Small intestine (tissue), 7 donors: ENCODE measurements around the gene ANTXR1. TPM values are rescaled to one million over a fixed set of nuclear protein-coding genes. Genes with fewer than 3 reads are reported as not detected.

ENCODE experiments used
- DNase-seq, 2 donors: peaks; one replicate each; pipeline versions ENCODE4 v3.0.0 to v3.0.0-alpha.2; 2013
- FAIRE-seq: peaks from 2 replicates; lab custom pipeline; 2012; peaks lifted over from hg19 to GRCh38; lab: Jason Lieb, UNC
- H3K27ac ChIP-seq, 3 donors: one replicate each; pipeline ENCODE4 v1.5.1; 2013; ENCODE audit warnings: low read length in 2 of 3, mild to moderate bottlenecking in 2 of 3, control low read depth in 1 of 3, inconsistent platforms in 1 of 3, low read depth in 1 of 3, moderate library complexity in 1 of 3
- H3K27me3 ChIP-seq, 3 donors: one replicate each; pipeline ENCODE4 v1.6.1; 2013; ENCODE audit warnings: low read length in 3 of 3, inconsistent platforms in 1 of 3; ENCODE audit not compliant: control insufficient read depth in 3 of 3, insufficient read depth in 3 of 3
- H3K36me3 ChIP-seq, 3 donors: one replicate each; pipeline ENCODE4 v1.6.1; 2013; ENCODE audit warnings: low read length in 3 of 3, inconsistent platforms in 1 of 3, low read depth in 1 of 3, mild to moderate bottlenecking in 1 of 3, moderate library complexity in 1 of 3; ENCODE audit not compliant: control insufficient read depth in 3 of 3, insufficient read depth in 2 of 3
- H3K4me1 ChIP-seq, 3 donors: one replicate each; pipeline ENCODE4 v1.6.1; 2013; ENCODE audit warnings: low read length in 2 of 3, inconsistent platforms in 1 of 3, low read depth in 1 of 3, mild to moderate bottlenecking in 1 of 3, moderate library complexity in 1 of 3; ENCODE audit not compliant: control insufficient read depth in 3 of 3, insufficient read depth in 2 of 3
- H3K4me3 ChIP-seq, 3 donors: one replicate each; pipeline ENCODE4 v1.5.1; 2013; ENCODE audit warnings: low read length in 3 of 3, control low read depth in 1 of 3, inconsistent platforms in 1 of 3, low read depth in 1 of 3, mild to moderate bottlenecking in 1 of 3, moderate library complexity in 1 of 3
- H3K9me3 ChIP-seq, 2 donors: one replicate each; pipeline ENCODE4 v1.6.1; 2013; ENCODE audit warnings: low read depth in 1 of 2, low read length in 1 of 2; ENCODE audit not compliant: control insufficient read depth in 2 of 2, insufficient read depth in 1 of 2
- WGBS, 3 donors: extraction: QIAGEN DNeasy Blood & Tissue Kit; methylation state at CpG; one replicate each; pipeline ENCODE4 v1.1.7; 2013; 5-methylcytosine and 5-hydroxymethylcytosine counted together
- polyA plus RNA-seq, 4 donors: library from polyadenylated mRNA; stranded (reverse) in 3 of 4; unstranded in 1 of 4; fragments of 200-250 nt in 3 of 4; fragments of 120-200 nt in 1 of 4; gene quantifications; one replicate each; pipeline versions ENCODE4 v1.2.1 to v1.2.3, GENCODE V29; 2013
- donor health status: healthy with polysubstance abuse.
- donor health status: control.
- donor health status: control.
- donor health status: Bipolar disorder and iron deficiency.
- donor health status: healthy.

ANTXR1 gene
- polyA plus RNA-seq, 4 donors = 0.22 to 13.0 (median 7.2) TPM

DNA sequence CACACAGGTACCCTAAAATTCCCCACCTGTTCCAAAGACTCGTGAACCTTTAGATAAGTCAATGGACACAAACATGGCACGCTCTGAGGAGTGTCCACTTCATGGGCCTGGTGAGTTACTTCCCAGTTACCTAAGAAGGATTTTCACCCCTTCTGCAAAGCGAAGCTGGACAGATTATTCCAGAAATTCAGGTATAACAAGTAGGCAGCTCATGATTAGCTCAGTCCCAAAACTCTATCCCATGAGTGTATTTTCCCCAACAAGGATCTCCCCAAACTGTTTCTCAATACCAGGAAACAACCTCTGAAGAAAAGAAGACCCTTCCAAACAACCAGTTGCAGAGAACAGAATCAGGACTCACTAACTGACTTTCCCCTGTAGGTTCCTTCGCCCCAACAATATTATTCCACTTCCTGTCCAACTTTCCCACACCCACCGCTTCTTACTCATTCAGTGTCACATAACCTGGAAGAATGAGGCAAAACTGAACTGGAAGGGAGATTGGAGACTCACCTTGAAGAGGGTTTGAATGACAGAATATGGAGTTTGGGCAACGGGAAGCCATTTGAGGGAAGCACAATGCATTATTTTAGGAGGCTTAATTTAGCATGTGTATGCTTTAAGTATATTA is 120.1 kb downstream of the ANTXR1 start:
- H3K36me3 ChIP-seq = no peaks in the 10 kb centered on the region
- no peaks in the 10 kb centered on the region for H3K9me3 ChIP-seq
- H3K27me3 ChIP-seq = no peaks in the 10 kb centered on the region
- WGBS, 3 donors = 78 to 87% (median 85%) methylated on average over 6 of the region's 6 CpGs
- no peaks in the 10 kb centered on the region for H3K4me1 ChIP-seq
- no peak overlapping the region for H3K27ac ChIP-seq
- no peak for FAIRE-seq
- DNase-seq = no peak
- H3K4me3 ChIP-seq = no peak overlapping the region

DNA sequence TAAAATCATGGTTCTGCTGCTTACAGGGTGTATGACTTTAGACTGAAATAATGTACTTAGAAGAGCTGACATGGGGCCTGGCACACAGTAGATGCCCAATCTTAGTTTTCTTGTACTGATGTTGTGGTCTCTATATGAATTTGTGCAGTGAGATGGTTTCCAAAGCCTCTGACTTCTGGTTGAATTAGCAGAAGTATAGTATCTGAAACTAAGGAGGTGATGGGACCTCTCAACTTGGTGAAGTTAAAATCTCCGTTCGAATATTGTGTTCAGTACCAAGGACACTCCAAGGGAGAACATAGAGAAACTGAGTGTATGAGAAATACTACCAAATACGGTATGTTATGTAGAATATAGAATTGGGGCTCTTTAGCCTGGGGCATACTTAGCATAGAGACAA is 120.9 kb downstream of the ANTXR1 start:
- Histone ChIP-seq H3K9me3 (no peaks in the 10 kb centered on the region), H3K36me3 (no peaks in the 10 kb centered on the region), H3K4me1 (no peaks in the 10 kb centered on the region), H3K4me3 (no peak overlapping the region), H3K27me3 (no peaks in the 10 kb centered on the region), H3K27ac (no peak overlapping the region)
- DNase-seq = no peak
- no peak for FAIRE-seq
- 90 to 94% (median 91%) methylated on average over 3 of the region's 3 CpGs for WGBS, 3 donors

DNA sequence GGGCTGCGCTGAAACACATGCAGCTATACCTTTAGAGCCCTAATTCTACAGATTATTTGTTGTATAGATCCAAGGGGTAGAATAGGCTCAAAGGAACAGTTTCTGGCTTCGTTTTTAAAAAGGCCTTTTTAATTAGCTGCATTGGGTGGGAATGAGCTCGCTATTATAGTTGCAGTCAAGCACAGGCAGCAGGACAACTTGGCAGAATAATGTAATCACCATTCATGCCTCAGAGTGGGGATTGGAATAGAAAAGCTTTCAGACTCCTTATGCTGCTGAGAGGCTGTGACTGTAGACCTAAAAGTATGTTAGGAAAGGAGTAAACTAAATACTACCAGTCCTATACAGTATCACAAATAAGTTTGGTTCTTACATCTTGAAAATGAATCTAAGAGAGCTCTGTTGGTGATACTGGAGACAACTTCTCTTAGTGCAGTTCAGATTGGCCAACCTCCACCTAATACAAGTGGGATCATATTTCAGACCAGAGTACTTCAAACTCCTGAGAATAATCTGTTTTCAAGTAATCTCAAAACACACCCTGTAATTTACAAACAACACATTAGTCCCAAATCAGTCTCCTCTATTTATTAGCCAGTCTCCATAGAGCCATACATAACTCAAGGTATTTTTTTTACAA is 121.4 kb downstream of the ANTXR1 start:
- WGBS, 3 donors = 57 to 62% (median 62%) methylated on average over 3 of the region's 3 CpGs
- DNase-seq = no peak
- Histone ChIP-seq H3K27ac (no peak overlapping the region), H3K27me3 (no peaks in the 10 kb centered on the region), H3K9me3 (no peaks in the 10 kb centered on the region), H3K4me3 (no peak overlapping the region), H3K36me3 (no peaks in the 10 kb centered on the region), H3K4me1 (no peaks in the 10 kb centered on the region)
- no peak for FAIRE-seq

DNA sequence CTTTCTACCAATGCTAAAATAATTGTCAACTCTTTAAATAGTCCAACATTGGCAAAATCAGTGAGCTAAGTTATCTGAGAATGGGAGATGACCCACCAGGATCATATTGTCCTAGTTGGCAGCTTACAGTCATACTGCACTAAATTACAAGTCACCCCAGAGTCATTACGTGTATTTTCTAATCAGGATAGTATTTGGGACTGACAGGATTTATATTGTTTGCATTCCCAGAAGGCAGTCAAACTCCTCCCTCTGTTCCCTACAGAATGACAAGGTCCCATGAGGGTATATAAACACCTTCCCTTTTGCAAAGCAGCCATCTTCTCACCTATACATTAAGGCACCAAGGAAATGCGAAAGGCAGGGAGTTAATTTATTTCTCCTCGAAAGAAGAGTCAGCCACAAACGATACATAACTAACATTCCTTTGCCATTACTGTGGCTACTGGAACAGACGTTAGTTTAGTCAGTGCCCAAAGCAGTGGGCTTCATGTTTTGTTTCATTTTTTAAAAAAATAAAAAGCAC is 125.3 kb downstream of the ANTXR1 start:
- H3K36me3 ChIP-seq = no peaks in the 10 kb centered on the region
- no peak overlapping the region for H3K27ac ChIP-seq
- H3K27me3 ChIP-seq = no peaks in the 10 kb centered on the region
- FAIRE-seq (no peak), DNase-seq (no peak)
- H3K9me3 ChIP-seq = no peaks in the 10 kb centered on the region
- WGBS, 3 donors = 59 to 66% (median 63%) methylated on average over 5 of the region's 5 CpGs
- H3K4me1 ChIP-seq = no peaks in the 10 kb centered on the region
- no peak overlapping the region for H3K4me3 ChIP-seq

DNA sequence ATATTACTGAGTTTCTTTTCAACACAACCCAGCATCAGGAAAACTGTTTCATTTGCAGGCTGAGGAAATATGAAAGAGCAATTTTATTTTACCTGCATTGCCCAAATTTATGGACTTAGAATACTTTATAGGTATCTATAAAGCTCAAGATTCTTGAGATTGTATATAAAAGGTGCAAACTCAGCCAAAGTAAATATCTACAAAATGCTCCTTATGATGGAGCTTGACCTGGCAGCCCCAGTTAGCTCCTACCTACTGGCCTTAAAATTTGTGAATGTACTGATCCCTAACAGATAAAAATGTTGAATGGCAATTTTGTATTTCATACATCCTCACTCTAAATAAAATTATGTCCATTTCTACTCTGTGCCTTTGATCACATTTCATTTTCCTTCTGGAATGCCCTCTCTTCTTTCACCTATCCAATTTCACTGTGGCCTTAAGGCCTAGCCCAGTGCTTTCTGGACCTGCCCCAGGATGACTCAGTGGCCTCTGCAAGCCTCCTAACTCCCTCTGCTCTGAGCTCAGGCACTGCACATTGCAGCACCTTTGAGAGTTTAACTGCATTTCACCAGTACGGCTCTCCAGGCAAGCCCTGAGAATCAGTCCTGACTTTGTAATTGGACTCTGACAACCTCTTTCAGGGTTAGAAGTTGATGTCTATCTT is 125.9 kb downstream of the ANTXR1 start:
- H3K9me3 ChIP-seq = no peaks in the 10 kb centered on the region
- H3K4me3 ChIP-seq = no peak overlapping the region
- 76 to 86% (median 82%) methylated on average over 1 of the region's 1 CpG for WGBS, 3 donors
- DNase-seq (no peak), FAIRE-seq (no peak)
- no peaks in the 10 kb centered on the region for H3K4me1 ChIP-seq
- no peaks in the 10 kb centered on the region for H3K27me3 ChIP-seq
- H3K27ac ChIP-seq = no peak overlapping the region
- no peaks in the 10 kb centered on the region for H3K36me3 ChIP-seq

DNA sequence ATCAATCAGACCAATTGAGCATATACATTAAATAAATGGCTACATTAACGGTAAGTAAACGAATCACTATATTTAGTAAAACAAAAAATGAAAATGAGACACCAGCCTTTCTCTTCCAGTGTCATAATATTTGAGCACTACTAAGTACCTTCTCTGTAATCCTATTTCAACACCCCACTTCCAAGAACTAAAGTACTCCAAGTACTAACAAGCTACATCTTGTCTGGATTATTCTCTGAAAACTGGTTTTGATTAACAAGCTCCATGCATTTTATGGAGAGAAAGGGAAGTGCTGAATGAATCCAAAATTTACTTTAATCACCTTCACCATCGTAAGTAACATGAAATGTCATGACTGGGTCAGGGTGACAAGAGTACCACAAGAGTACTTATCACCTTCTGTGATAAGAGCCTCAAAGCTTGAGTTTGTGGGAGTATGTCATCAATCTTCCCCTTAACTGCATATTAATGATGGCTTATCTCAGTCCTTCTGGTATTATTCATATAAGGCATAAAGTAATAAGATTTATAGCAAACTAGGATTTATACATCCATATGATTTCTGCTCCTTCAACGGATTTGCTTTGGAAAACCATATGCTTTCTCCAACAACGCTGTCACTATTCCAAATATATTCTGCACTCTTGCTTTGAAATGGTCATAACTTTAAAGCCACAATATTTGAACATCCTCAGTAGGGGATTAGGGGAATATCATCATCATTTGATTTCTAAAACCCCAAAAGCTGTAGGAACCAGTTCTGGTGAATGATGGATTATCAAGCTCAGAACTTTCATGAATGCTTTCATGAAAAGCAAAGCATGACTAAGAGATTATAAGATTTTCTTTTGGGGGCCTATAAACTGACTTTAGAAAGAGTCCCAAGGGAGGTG is 127.0 kb downstream of the ANTXR1 start:
- no peaks in the 10 kb centered on the region for H3K9me3 ChIP-seq
- H3K4me1 ChIP-seq = no peaks in the 10 kb centered on the region
- no peak for FAIRE-seq
- no peak overlapping the region for H3K4me3 ChIP-seq
- no peak for DNase-seq
- H3K36me3 ChIP-seq = no peaks in the 10 kb centered on the region
- no peak overlapping the region for H3K27ac ChIP-seq
- H3K27me3 ChIP-seq = no peaks in the 10 kb centered on the region
- WGBS, 3 donors = 75 to 80% (median 79%) methylated on average over 5 of the region's 5 CpGs

DNA sequence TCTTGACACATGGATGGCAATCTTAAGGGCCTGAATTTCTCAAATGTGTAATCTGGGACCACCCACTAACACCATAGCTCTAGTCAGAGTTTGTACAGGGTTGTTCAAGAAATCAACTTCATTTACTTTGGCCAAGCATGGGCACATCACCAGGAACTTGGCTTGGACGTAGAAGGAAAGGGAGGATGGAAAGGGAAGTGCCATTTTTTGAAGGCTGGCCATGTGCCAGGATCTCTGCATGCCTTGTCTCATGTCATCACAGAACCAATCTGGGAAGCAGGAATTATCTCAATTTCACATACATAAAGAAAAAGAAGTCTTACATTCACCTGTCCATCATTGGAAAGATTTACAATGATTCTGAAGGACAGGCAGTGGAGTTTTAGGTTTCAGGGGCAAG is 128.1 kb downstream of the ANTXR1 start:
- H3K4me1 ChIP-seq = no peaks in the 10 kb centered on the region
- no peak overlapping the region for H3K27ac ChIP-seq
- no peak overlapping the region for H3K4me3 ChIP-seq
- no peaks in the 10 kb centered on the region for H3K27me3 ChIP-seq
- DNase-seq (no peak), FAIRE-seq (no peak)
- H3K36me3 ChIP-seq = no peaks in the 10 kb centered on the region
- no peaks in the 10 kb centered on the region for H3K9me3 ChIP-seq
- 59 to 70% (median 67%) methylated on average over 1 of the region's 1 CpG for WGBS, 3 donors

DNA sequence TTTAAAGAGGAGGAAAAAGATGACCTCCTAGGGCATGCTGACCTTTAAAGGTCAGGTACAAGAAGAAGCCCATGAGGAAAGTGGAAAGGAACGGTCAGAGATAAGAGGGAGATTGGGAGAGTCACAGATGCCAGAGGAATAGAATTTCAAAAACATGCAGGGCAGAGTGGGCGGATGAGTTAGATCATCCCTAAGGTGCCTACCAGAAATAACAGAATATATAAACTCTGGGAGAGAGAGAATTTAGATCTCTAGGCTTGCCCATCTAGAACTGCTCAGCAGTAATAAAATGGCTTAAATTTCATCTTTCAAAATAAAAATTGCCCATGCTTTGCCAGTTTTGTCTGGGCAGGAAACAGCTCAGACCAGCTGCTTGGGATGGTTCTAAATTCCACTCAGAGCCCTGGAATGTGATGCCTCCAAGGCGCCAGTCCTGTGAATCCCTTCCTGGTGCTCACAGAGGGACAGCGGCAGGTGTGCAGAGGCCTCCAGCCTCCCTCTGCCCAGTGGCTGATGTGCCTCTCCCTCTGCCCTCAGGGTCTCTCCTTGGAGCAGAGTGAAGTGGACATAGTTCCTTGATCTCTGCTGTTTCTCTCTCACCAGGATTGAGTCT is 130.9 kb downstream of the ANTXR1 start:
- no peaks in the 10 kb centered on the region for H3K9me3 ChIP-seq
- no peak overlapping the region for H3K27ac ChIP-seq
- no peaks in the 10 kb centered on the region for H3K36me3 ChIP-seq
- no peak for FAIRE-seq
- no peaks in the 10 kb centered on the region for H3K4me1 ChIP-seq
- DNase-seq = no peak
- H3K4me3 ChIP-seq = no peak overlapping the region
- H3K27me3 ChIP-seq = no peaks in the 10 kb centered on the region
- WGBS, 3 donors = 77 to 84% (median 79%) methylated on average over 4 of the region's 4 CpGs
